ENCODE results near the gene FDXACB1. TPM values are rescaled to one million over a fixed set of nuclear protein-coding genes. Genes with fewer than 3 reads are reported as not detected.
A peak's percentile ranks its signal among the peaks of the same experiment; 100 is the strongest.

The FDXACB1 gene
- total and polyA plus RNA-seq, 9 of the 15 experiments (the other 6 are each of a cell fraction or from before 2014, with no cell fraction given): 3.2 to 7.5 (median 5.3) TPM

GRCh38 chr11:111870886-111871692 lies 7.9 kb downstream of the FDXACB1 start, which contains the start of gene ALG9 (continued):
- no peak for TF ChIP-seq ZBTB8A (IDR thresholded peaks at IDR 0.05; ENCODE audit: partially characterized antibody)
- TF ChIP-seq TEAD1 (CRISPR knock-in tag; IDR thresholded peaks at IDR 0.05): peak in 1 of 2 experiments; percentile 77; a peak in 1 of 4 replicates
- no peak for TF ChIP-seq KLF6 (CRISPR knock-in tag; IDR thresholded peaks at IDR 0.05; ENCODE audit: borderline replicate concordance)
- no peak for TF ChIP-seq HES1 (IDR thresholded peaks at IDR 0.05; ENCODE audit: low read depth)
- TF ChIP-seq ZNF253 (CRISPR knock-in tag; conservative IDR thresholded peaks at IDR 0.05): no peak
- no peak for TF ChIP-seq ZBTB2 (IDR thresholded peaks at IDR 0.05)
- TF ChIP-seq RB1 (IDR thresholded peaks at IDR 0.05; ENCODE audit: low read depth): peak; percentile 90; the same call in 1 of the 2 replicates
- TF ChIP-seq MAFF (IDR thresholded peaks at IDR 0.05; ENCODE audit: low read length): no peak
- TF ChIP-seq NONO (IDR thresholded peaks at IDR 0.05; ENCODE audit: low read depth in 2 of 2, low read length in 1 of 2): peak in 1 of 2 experiments; percentile 66; a peak in 1 of 4 replicates
- no peak for TF ChIP-seq SFPQ (IDR thresholded peaks at IDR 0.05; ENCODE audit: low read depth, low read length)
- no peak for TF ChIP-seq ETV1 (tag; conservative IDR thresholded peaks at IDR 0.05; ENCODE audit: low read depth)
- TF ChIP-seq RAD21 (CRISPR knock-in tag; conservative IDR thresholded peaks at IDR 0.05 in 1 of 2, IDR thresholded peaks at IDR 0.05 in 1 of 2): no peak
- TF ChIP-seq RFX1 (IDR thresholded peaks at IDR 0.05): no peak
- TF ChIP-seq CUX1 (CRISPR knock-in tag; IDR thresholded peaks at IDR 0.05): no peak
- TF ChIP-seq ZNF274 (IDR thresholded peaks at IDR 0.05; ENCODE audit: borderline replicate concordance, low read depth, low read length): no peak
- TF ChIP-seq TAF1 (IDR thresholded peaks at IDR 0.05; ENCODE audit: control insufficient read depth, extremely low read depth, insufficient read depth, low read length, severe bottlenecking): peak; percentile 22

Data from K562 (cell line).